PFSK-1 (cell line): Measurements from ENCODE around the gene PHKG2.

Experiments
- POLR2AphosphoS5 ChIP-seq: IDR thresholded peaks from 2 replicates; pipeline ENCODE4 v1.6.1; 2012; ENCODE audit warnings: low read depth, mild to moderate bottlenecking, control low read depth, low read length, moderate library complexity
- SIN3A ChIP-seq: IDR thresholded peaks from 2 replicates; pipeline ENCODE4 v1.6.1; 2012; ENCODE audit warnings: mild to moderate bottlenecking, low read length, moderate library complexity, borderline replicate concordance; ENCODE audit not compliant: insufficient read depth
- TAF1 ChIP-seq: IDR thresholded peaks from 2 replicates; pipeline ENCODE4 v1.6.1; 2012; ENCODE audit warnings: low read length, control low read depth, borderline replicate concordance; ENCODE audit not compliant: insufficient read depth
- TF ChIP-seq, protein P1 (sequence below), 2 experiments: IDR thresholded peaks; 2 replicates each; pipeline versions ENCODE4 v1.6.1 to v1.8.0; 2011 to 2012; ENCODE audit warnings: low read depth in 2 of 2, low read length in 2 of 2, control low read depth in 1 of 2, inconsistent platforms in 1 of 2, mild to moderate bottlenecking in 1 of 2, moderate library complexity in 1 of 2; ENCODE audit not compliant: insufficient read depth in 1 of 2

DNA sequence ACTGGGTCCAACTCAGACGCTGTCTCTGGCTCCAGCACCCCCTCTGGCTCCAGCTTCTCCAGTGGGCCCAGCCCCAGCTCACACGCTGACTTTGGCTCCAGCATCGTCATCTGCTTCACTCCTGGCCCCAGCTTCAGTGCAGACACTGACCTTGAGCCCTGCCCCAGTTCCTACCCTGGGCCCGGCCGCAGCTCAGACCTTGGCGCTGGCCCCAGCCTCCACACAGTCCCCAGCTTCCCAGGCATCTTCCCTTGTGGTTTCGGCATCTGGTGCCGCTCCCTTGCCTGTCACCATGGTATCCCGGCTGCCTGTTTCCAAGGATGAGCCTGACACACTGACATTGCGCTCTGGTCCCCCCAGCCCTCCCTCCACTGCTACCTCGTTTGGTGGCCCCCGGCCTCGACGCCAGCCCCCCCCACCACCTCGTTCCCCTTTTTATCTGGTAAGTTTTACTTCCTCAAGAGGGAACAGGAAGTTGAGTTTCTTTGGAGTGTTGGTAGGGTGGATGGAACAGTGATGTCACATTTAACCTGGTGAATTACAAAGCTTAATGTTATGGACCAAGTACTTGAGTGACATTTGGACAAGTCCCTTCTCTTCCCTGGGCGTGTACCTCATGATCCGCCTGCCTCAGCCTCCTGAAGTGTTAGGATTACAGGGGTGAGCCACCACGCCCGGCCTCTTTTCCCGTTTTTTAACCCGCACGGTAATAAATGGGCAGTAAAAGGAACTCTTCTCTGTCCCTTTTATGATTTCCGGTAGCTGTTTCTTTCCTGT lies 23.4 kb upstream of the PHKG2 start:
- no peak for TF ChIP-seq POLR2AphosphoS5
- TF ChIP-seq SIN3A: no peak
- TF ChIP-seq, protein P1, sequence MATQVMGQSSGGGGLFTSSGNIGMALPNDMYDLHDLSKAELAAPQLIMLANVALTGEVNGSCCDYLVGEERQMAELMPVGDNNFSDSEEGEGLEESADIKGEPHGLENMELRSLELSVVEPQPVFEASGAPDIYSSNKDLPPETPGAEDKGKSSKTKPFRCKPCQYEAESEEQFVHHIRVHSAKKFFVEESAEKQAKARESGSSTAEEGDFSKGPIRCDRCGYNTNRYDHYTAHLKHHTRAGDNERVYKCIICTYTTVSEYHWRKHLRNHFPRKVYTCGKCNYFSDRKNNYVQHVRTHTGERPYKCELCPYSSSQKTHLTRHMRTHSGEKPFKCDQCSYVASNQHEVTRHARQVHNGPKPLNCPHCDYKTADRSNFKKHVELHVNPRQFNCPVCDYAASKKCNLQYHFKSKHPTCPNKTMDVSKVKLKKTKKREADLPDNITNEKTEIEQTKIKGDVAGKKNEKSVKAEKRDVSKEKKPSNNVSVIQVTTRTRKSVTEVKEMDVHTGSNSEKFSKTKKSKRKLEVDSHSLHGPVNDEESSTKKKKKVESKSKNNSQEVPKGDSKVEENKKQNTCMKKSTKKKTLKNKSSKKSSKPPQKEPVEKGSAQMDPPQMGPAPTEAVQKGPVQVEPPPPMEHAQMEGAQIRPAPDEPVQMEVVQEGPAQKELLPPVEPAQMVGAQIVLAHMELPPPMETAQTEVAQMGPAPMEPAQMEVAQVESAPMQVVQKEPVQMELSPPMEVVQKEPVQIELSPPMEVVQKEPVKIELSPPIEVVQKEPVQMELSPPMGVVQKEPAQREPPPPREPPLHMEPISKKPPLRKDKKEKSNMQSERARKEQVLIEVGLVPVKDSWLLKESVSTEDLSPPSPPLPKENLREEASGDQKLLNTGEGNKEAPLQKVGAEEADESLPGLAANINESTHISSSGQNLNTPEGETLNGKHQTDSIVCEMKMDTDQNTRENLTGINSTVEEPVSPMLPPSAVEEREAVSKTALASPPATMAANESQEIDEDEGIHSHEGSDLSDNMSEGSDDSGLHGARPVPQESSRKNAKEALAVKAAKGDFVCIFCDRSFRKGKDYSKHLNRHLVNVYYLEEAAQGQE (IDR thresholded peaks at IDR 0.05; ENCODE audit: insufficient read depth in 1 of 2, low read depth in 2 of 2, low read length in 2 of 2): no peak
- no peak for TF ChIP-seq TAF1
